Renal cortical epithelial cell (primary cell): ENCODE results near the gene CCND1. TPM values are rescaled to one million over a fixed set of nuclear protein-coding genes. Genes with fewer than 3 reads are reported as not detected.

Experiments used
- DNase-seq: peaks from one replicate; pipeline ENCODE4 v3.0.0-alpha.2; 2011; ENCODE audit warnings: low read depth
- total RNA-seq: library from RNA; depleted of rRNA; stranded (reverse); fragments of >200 nt; gene quantifications from 2 replicates; pipeline ENCODE4 v1.2.3, GENCODE V29; 2014

CCND1 gene
- total RNA-seq, 1 donor from 2014 or later = 225 TPM

GRCh38 chr11:69666752-69667536 lies 26.0 kb downstream of the CCND1 start:
- DNase-seq = no peak

- no peak for DNase-seq
Observed at GRCh38 chr11:69667619-69668604, 27.0 kb downstream of the CCND1 start.

GRCh38 chr11:69669486-69669885 lies 28.5 kb downstream of the CCND1 start:
- DNase-seq = no peak

- peak; percentile 65 for DNase-seq
Observed at GRCh38 chr11:69670158-69670845, 29.3 kb downstream of the CCND1 start.

GRCh38 chr11:69671734-69672465 lies 30.9 kb downstream of the CCND1 start:
- DNase-seq = no peak

GRCh38 chr11:69674267-69674885 lies 33.4 kb downstream of the CCND1 start:
- DNase-seq = peak; percentile 49

GRCh38 chr11:69674886-69675714 lies 34.1 kb downstream of the CCND1 start, which contains the start of gene LTO1:
Gene LTO1, minus strand, starts transcription at chr11:69675353. Its CDS starts 114 bp downstream, at chr11:69675239.
- DNase-seq = peak; percentile 80

GRCh38 chr11:69677749-69678148 lies 36.8 kb downstream of the CCND1 start:
- no peak for DNase-seq

GRCh38 chr11:69680688-69681087 lies 39.7 kb downstream of the CCND1 start:
- DNase-seq = no peak

GRCh38 chr11:69682221-69682620 lies 41.3 kb downstream of the CCND1 start:
- no peak for DNase-seq

- no peak for DNase-seq
Observed at GRCh38 chr11:69682681-69683326, 41.8 kb downstream of the CCND1 start.

- peak; percentile 9 for DNase-seq
Observed at GRCh38 chr11:69683764-69684333, 42.9 kb downstream of the CCND1 start.

- DNase-seq = no peak
Observed at GRCh38 chr11:69684651-69685050, 43.7 kb downstream of the CCND1 start.

- no peak for DNase-seq
Observed at GRCh38 chr11:69685348-69685747, 44.4 kb downstream of the CCND1 start.

GRCh38 chr11:69686452-69686851 lies 45.5 kb downstream of the CCND1 start:
- DNase-seq = no peak

- DNase-seq = no peak
Observed at GRCh38 chr11:69686856-69687255, 45.9 kb downstream of the CCND1 start.

- DNase-seq = peak; percentile 13
Observed at GRCh38 chr11:69687969-69688771, 47.2 kb downstream of the CCND1 start.
